SK-N-SH treated with all-trans-retinoic acid at 6 μM for 48 hours (cell line): ENCODE measurements around the gene ANO10.

Source experiments
- RARB ChIP-seq: fragments of 250-450 bp; sonication (Bioruptor Pico); IDR thresholded peaks from 2 replicates; pipeline ENCODE4 v1.8.0; 2021; ENCODE audit warnings: mild to moderate bottlenecking, moderate library complexity
- TSHZ2 ChIP-seq: fragments of 250-450 bp; sonication (Bioruptor Pico); IDR thresholded peaks from 2 replicates; pipeline ENCODE4 v1.5.0; 2020; ENCODE audit warnings: mild to moderate bottlenecking, moderate library complexity

DNA sequence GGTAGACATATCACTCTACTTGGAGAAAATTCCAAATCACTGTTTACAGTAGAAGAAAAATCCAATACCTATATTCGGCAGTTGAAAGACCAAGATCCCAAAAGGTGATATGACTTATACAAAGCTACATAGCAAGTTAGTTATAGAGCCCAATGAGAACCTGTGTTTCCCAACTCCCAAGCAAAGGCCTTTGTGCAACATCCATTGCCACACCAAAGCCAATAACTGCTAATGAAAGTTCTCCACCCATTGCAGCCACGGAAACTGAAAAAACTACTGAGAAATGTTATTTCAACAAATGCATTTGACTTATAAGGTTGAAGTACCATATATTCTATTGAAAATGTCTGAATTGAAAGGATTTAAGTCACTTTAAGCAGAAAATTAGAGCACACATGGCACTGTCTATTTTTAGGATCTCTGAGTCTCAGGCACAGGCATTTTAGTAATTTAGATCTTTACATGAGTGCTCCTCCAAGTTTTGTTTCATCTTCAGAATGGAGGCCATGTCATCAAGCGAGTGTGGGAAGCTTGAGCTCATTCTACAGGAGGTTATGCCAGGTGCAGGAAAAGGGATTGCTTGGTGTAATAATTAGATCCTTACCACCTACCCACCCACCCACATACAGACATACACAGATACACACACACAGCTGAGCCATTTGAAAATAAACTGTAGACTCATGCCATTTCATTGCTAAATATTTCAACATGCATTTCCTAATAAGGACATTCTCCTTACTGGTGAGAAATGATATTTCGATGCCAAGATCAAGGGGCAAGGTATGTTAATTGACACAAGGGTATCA, 19.7 kb upstream of the ANO10 start:
- TF ChIP-seq RARB (CRISPR knock-in tag) (no peak), TSHZ2 (CRISPR knock-in tag) (no peak)
